HepG2 (cell line): ENCODE data around the gene NRDC.

Experiments used
- EZH2 ChIP-seq: conservative IDR thresholded peaks from 2 replicates; pipeline ENCODE4 v1.6.1; 2012; ENCODE audit warnings: mild to moderate bottlenecking, low read depth, low read length, moderate library complexity
- KAT7 ChIP-seq: IDR thresholded peaks from 2 replicates; pipeline ENCODE4 v1.6.1; 2018; ENCODE audit warnings: borderline replicate concordance, missing compliant biosample characterization
- MTA1 ChIP-seq: sonication (generic); formaldehyde crosslinking; IDR thresholded peaks from 2 replicates; pipeline ENCODE4 v1.4.0; 2020; ENCODE audit warnings: missing genetic modification reagents, mild to moderate bottlenecking, borderline replicate concordance

GRCh38 chr1:51847294-51847920 lies 31.1 kb downstream of the NRDC start:
- TF ChIP-seq EZH2 (no peak), MTA1 (no peak), KAT7 (CRISPR knock-in tag) (no peak)
